GM19351 (cell line): ENCODE results near the gene CST9L.

Source experiments
- ATAC-seq: cut with Tn5 transposase; IDR thresholded peaks from one replicate; pipeline ENCODE4 v1.9.1; 2021; ENCODE audit warnings: mild to moderate bottlenecking, moderate library complexity; ENCODE audit not compliant: unreplicated experiment

CST9L gene, protein sequence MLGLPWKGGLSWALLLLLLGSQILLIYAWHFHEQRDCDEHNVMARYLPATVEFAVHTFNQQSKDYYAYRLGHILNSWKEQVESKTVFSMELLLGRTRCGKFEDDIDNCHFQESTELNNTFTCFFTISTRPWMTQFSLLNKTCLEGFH

DNA sequence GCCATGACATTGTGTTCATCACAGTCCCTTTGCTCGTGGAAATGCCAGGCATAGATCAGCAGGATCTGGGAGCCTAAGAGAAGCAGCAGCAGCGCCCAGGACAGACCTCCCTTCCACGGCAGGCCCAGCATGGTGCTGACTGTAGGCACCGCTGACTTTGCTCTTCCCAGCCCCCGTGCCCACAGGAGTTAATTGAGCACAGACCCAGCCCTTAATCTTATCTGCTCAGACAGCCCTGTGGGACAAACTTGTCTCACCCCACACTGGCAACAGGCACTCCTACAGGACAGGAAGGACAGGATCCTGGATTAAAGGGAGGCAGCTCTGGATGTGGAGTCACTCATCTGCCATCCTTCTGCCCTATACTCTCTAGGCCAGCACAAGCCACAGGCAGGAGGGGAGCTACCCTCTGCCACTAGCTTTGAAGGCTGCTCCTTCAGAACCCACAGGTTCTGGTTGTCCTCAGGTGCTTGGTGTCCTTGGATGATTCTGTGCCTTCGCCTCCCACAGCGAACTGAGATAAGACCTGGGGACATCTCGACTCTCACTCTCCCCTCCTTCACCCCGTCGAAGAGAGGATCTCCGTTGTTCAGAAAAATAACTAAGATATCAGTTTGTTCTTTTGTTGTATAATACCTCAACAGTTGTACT is at the start of gene CST9L:
Gene CST9L (minus strand): TSS at position 165 of the 651 bp plus-strand sequence. CDS start 34 bp downstream, at position 131.
- ATAC-seq: no peak

DNA sequence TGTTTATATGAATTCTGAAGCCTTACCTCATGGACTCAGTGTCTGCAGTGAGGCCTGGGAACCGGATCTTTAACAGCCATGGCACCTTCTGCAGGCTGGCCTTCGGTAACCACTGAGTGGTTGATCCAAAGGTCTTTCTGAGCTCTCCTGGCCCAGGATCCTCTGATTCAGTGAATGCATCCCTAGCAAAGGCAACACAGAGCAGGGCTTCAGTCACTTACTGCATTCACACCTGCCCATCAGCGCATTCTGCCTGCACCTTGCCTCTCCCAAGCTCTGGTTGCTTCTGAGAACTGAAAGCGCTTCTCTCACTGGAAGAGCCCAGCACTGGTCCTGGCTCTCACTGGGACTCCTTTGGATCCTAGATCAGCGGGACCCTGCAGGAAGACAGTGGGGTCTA is 45.9 kb upstream of the CST9L start:
- ATAC-seq: no peak

DNA sequence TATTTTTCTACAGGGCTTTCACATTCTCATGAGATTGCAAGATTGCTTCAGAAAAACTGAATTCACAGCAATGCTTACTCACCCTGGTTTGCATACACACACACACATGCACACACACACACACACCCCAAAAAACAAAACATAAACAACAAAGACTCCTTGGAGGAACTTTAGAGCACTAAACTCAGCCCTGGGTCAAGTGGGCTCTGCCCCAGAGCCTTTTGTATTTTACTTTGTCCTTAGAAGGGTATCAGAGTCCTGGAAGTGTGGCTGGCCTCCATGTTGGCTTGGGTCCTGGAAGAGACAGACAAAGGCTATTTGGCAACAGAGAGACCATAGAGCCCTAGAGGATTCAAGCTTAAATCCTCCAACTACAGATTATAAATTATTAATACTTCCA is 45.4 kb upstream of the CST9L start:
- ATAC-seq: no peak

DNA sequence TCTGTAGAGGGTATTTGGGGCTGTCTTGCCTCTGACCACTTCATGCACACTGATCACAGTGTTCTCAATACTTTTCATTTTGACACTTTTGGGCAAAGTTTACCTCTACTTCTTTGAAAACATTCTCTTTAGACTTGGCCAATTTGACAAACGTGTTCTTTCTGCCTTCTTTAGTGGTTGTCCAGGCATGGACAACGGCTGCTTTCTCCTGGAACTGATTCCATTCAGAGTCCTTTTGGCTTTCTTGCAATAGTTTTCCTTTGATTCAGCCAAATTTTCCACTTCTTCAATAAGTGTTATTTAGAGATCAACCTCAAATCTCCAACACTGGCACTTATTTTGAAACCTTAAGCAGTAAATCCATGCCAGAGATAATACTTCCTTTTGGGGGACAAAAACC is 44.1 kb upstream of the CST9L start:
- no peak for ATAC-seq

DNA sequence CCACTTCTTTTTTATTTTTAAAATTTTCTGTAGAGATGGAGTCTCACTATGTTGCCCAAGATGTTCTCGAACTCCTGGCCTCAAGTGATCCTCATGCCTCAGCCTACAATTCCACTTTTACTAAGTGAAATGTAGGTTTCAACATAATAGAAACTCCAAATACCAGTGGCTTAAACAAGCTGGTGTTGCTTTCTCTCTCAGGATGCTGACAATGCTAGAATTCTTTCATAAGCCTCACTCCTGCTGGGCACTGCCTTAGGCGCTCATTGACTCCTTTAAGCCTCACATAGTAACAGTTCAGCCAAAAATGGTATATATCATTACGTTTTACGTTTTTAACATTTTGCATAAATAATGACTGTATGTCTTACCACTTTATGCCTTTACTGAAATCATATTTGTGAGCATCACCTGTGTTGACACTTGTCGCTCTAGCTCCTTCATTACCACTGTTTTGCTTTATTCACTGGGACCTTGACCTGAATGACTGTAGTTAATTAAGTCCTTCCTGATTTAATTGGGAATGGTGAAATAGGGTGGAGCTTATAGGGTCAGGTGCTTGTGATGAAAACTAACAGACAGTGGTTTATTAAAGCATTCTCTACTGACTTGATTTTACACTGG is 41.3 kb upstream of the CST9L start:
- no peak for ATAC-seq

DNA sequence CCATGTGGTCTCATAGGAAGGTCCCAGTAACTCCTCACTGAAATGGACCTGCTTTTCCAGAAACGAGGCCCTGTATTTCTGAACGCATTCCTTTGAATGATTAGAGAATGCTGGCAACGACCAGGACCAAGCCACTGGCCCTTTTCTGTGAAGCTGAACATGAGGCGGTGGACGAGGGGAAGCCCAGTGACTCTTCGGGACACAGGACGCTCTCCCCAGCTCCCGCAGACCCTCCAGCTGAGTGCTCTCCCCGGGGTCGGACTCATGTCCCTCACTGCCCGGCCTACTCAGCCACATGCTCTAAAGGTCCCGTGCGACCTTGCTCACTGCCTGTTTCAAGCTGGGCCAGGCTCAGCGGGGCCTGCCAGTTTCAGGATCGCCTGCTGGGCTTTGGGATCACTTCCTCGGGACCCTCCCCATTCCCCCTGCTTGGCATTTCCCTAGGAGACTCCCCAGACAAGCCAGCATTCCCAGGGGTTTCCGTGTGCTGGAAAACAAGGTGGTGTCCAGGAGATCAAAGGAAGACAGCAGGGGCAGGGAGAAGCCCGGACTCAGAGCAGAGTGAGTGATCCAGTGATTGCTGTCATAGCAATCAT is 40.1 kb upstream of the CST9L start:
- ATAC-seq: no peak

DNA sequence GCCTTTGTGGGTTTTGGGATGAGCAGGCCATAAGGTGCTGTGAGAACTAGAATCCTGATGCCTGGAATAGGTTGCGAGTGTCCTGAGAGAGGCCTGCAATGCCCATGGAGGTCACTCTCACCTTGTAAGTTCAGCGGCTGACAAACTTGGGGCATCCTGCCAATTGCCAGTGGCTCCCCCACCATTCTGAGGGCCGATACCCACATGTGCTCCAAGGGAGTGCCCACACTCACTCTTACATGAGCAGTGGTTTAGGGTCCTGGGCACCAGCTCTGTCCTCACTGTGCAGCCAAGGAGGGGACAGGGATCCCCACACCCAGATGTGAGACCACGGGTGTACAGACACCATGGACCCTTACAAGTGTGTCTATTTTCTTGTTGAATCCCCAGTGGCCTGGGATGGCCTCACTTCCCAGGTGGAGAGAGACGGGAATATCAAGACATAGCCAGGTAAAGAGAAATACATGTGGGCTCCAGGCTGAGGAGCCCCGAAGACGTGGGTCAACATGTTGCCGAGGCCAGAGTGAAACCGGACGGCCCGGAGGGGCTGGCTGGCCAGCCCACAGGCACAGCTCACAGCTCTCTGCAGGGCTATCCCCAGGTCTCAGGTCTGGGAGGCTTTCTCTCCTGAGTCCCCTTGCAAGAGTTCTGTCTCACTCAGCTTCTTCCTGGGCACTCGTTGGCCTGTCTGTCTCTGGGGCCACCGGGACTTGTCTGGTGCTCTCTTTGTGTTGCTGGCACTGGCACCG is 39.4 kb upstream of the CST9L start:
- no peak for ATAC-seq

DNA sequence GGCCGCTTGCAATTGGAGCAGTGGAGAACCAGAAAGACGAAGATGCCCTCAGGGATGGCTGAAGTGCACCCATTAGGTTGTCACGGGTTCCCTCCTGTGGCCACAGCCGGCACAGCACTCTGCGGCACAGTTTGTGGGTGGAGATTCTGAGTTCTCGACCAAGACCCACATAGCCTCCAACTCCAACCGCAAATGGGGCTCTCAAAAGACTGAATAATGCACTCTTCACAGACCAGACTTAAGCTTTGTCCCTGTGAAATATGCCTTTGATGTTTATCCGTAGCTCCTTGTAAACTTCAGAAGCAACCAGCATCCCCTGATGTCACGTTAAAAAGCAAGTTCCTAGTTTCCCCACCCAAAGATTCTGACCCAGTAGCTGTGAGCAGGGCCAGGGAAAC is 38.4 kb upstream of the CST9L start:
- peak; percentile 96 for ATAC-seq

DNA sequence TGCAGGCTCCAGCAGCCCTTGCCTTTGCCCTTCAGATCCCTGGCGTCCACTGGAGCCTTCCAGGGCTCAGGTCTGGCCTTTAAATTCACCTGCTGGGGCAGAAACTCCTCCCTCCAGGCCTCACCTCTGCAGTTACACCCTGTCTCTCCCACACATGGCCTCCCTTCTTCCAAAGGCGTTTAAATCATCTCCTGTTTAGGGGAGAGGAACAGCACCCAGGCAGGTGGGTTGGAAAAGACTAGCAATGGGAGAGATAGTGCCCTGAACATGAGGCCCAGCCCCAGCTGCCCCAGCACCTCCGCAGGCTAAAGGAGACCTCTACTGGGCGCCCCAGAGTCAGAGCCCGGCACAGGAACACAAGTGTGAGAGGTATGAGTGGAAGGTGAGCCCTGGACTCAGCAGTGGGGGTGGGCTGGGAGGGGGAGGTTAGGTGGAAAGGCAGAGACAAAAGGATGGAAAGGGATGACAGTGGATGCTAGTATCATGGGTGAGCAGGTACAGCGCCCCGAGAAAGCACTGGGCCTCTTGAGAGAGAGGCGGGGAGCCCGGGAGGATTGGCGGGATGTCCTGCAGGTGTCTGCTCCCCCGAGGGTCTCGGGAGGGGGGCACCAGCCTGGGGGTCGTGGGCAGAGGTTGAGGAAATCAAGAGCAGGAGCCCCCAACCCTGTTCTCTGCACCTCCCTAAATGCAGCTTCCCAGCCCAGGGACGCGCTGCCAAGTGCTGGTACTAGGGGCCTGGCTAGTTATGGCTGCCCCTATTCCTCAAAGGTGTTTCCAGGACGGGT is 37.8 kb upstream of the CST9L start, which contains the start of gene CST9:
Gene CST9 (minus strand): TSS at position 51 of the 785 bp plus-strand sequence. CDS start 53 bp downstream, outside the sequence.
- no peak for ATAC-seq

DNA sequence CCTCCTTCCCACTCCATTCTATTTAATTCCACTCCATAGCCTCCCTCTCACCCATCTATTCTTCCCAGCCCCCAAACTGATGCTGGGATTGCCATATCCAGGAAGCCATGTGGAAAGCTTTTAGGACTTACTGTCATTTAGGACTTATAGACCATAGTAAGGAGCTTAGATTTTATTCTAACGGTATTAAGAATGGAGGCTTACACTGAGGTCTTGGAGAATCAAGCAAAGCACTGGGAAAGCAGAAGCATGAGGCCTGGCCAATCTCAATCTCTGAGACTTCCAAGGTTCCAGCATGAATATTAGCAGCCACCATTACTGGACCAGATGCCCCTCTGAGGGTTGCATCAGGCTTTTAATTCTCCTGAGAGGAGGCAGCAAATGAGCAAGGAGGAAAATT is 36.0 kb upstream of the CST9L start:
- no peak for ATAC-seq

DNA sequence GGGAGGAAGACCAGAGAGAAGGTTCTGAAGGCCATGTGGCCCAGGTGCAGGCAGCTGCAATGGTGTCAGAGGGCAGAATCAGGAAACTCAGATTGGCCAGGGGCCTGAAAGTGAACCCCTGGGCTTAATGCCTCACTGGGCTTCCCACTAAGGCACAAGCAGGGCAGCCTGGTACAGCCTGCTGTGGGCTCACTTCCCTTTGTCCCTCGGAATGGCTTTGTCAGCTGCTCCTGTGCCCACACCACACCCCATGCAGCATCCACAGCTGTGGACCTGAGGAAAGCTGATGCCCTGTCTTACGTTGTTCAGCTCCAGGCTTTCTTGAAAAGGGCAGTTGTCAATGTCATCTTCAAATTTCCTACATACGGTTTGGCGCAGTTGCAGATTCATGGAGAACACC is 35.0 kb upstream of the CST9L start:
- ATAC-seq: no peak

DNA sequence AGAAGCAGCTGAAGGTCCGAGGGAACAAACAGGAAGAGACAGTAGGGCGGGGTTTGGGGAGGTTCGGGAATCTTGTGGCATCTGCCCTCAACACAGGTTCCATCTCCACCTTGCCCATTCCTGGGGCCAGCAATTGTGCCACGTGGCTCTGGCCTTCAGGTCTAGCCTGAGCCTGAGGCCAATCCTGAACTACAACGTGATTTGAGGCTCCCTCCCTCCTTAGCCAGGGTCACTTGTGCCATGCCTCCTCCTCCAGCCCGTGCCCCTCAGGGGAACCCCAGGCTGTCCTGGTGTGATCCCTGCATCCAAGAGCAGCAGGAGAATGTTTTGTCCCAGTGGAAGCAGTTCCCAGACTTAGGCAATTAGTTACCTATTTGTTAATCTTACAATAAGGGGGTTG is 34.4 kb upstream of the CST9L start:
- ATAC-seq: no peak

DNA sequence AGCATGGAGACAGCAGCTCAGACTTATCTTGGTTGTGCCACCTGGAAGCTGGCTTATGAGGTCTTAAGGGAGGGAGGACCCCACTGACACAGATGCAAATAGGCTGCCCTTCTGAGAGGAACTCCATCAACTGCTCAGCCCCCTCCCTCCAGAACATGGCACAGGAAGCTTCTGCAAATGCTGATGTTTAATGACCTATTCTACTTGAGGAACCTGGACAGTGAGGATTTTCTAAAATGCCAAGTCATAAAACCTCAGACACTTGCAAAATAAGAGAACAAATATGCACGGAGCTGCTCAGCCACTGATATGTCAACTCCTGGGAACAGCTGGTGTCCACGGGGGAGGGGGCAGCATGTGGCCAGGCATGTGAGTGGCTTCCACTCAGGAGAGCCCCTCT is 34.0 kb upstream of the CST9L start:
- no peak for ATAC-seq

DNA sequence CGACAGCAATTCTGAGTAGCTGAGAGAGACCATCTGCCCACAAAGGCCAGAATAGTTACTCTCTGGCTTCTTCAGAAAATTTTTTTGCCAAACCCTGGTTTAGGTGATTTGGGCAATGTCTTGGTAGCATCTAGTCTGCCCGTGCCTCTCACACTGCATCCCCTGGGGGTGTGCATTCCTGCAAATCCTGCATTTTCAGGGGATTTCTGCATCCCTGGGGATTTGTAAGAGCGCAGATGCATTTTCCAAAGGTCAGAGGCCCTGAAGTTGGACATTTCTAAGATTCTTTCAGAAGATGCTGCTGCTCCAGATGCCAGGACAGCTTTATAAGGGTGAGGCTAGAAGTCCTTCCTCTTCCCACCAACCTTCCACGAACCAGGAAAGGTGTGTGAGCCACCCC is 33.4 kb upstream of the CST9L start:
- ATAC-seq: no peak

DNA sequence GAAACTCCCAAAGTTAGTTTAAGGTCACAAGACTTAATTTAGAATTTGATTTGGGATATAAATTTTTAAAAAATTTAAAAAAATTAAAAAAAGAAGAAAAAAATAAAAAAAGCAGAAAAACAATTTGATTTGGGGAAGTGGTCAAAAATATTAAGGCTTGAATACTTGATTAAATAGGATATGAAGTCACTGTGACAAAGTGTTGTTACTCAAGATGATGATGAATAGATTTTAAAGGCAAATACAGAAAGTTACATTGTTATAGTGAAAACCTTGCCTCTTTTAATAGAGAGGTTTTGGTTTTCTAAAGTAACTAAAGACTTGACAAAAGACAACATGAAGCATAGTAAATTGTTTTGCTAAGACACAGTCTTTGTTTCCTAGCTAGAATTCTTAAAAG is 30.2 kb upstream of the CST9L start:
- ATAC-seq: no peak

DNA sequence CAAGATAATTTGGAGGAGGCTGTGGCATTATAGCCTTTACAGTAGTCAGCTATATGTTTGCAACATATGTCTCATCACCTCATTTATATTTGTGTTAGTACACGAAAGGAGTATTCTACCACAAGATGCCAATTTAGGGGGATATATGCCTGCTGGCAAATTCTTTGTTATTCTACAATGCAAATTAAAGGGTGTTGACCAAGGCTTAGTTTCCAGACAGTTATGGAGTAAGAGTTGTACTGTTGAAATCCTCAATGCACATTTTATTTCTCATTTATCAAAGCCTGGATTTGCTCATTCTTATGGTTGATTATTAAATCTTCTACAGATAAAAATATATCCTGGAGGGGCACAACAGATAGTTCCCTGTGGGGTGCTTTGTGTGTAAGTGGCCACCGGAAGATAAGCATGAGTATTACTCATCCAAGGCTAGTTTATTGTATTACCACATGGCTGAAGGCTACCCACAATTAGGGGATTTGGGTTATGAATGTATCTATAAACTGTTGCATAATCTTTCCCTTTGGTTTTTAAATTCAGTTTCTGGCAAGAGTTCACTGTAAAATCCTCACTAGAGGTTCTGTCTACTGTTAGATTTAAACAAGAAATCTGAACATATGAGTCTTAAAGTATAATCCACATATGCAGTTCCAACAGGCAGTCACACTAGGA is 28.4 kb upstream of the CST9L start:
- ATAC-seq: no peak

DNA sequence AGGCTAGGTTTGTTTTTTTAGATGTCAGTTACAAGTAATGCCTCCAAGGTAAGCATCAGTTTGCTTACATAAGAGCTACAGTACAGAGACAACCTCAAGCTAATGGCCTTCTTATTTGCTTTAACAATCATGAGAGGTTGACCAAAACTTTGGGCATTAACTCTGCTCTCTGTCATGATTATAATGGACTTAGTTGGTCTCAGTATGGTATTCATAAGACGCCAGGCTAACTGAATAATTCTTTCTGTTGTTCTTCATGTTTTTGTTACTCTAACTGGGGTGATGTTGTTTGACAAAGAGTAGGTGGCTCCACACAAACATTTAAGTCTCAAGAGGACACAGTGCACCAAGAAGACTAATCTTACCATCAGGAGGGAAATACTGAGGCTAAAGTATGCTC is 27.7 kb upstream of the CST9L start:
- no peak for ATAC-seq

DNA sequence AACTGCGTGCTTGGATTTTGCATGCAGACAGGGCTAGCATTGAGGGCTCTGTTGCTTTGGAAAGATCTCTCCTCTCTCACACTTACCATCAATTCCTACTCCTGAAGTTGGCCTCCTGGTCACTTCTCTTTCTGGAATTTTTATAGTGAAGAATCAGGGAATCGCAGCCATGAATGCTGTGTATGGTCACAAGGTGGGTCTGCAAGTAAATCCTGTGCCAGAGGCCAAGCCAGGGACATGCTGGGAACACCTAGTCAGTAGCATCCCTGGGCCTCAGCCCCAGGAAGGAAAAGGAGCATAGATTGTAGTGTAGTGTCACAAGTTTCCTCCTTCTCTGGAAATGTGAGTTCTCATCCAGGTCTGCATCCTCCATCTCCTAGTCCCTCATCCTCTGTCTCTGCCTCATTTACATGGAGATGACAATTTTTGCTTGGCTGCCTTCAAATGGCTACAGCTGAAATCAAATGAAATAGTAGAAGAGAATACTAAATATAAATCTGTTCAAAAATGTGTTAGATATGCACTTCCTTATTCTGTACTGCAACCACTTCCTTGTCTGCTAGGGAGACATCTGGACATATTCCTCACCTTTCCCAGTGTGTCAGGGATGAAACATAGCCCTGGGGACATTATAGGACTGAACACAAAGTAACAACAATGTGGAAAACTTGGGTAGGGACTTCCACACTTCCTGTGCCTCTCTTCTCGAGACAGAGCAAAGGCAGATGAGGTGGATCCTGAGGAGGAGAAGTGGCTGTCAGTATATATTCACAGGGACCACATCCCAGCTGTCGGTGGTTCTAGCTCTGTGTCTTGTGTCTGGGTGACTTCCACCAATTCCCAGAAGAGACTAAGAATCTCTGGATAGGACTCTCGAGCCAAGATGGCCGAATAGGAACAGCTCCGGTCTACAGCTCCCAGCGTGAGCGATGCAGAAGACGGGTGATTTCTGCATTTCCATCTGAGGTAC is 20.4 kb upstream of the CST9L start:
- ATAC-seq: no peak

DNA sequence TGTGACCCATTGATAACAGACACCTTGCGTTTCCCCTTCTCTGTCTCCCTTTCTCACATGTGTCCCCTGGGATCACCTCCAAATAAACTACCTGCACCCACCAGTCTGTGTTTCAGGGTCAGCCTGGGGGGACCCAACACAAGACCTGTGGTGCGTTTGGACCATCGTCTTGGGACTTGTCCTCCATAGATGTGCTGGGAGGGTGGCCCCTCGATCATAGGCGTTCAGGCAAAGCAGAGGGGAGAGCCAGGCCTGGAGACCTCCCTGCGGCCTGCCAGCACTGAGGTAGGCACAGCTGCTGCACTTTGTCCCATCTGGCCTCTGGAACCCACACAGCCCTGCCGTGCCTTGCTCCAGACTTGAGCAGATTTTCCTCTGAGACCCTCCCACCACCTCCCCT is 19.3 kb upstream of the CST9L start:
- no peak for ATAC-seq
